Thyroid gland (tissue), 4 donors: ENCODE measurements around the gene TNKS2. TPM values are rescaled to one million over a fixed set of nuclear protein-coding genes. Genes with fewer than 3 reads are reported as not detected.

ENCODE experiments used
- DNase-seq, 2 donors: peaks; one replicate each; pipeline ENCODE4 v3.0.0-alpha.2; 2019
- H3K27ac ChIP-seq, 3 donors: fragments of 200-600 bp; sonication (generic); 1 replicate in 2 of 3; 2 replicates in 1 of 3; pipeline ENCODE4 v1.5.1; 2016 to 2019; ENCODE audit warnings: mild to moderate bottlenecking in 1 of 3, moderate library complexity in 1 of 3
- H3K27me3 ChIP-seq: fragments of 200-600 bp; sonication (generic); one replicate; pipeline ENCODE4 v1.5.1; 2019
- H3K36me3 ChIP-seq, 2 donors: fragments of 200-600 bp; sonication (generic); one replicate each; pipeline ENCODE4 v1.5.1; 2016 to 2019
- H3K4me1 ChIP-seq, 2 donors: fragments of 200-600 bp; sonication (generic); one replicate each; pipeline ENCODE4 v1.5.1; 2017 to 2019
- H3K4me3 ChIP-seq, 3 donors: fragments of 200-600 bp; sonication (generic); replicated peaks in 1 of 3; 1 replicate in 2 of 3; 2 replicates in 1 of 3; pipeline ENCODE4 v1.5.1; 2016; ENCODE audit warnings: mild to moderate bottlenecking in 1 of 3
- H3K9me3 ChIP-seq: fragments of 200-600 bp; sonication (generic); one replicate; pipeline ENCODE4 v1.5.1; 2017
- POLR2A ChIP-seq, 2 donors: fragments of 450-650 bp; IDR thresholded peaks; one replicate each; pipeline ENCODE4 v1.6.1; 2017; ENCODE audit warnings: antibody characterized with exemption in 2 of 2, mild to moderate bottlenecking in 2 of 2, moderate library complexity in 1 of 2
- WGBS, 2 donors: methylation state at CpG; one replicate each; pipeline ENCODE4 v1.1.5; 2017; 5-methylcytosine and 5-hydroxymethylcytosine counted together
- intact Hi-C: fragments of 100-400 bp; cut with DNase I; formaldehyde crosslinking; loops from one replicate; pipeline ENCODE4 v1.15.1; 2023
- total RNA-seq, 4 donors: library from RNA; depleted of rRNA; stranded (reverse); fragments of >200 nt; gene quantifications; one replicate each; pipeline ENCODE4 v1.2.3, GENCODE V29; 2016
- TF ChIP-seq, protein P1 (sequence below), 6 experiments: fragments of 200-600 bp in 3 of 6; fragments of 450-650 bp in 3 of 6; sonication (generic) in 3 of 6; IDR thresholded peaks; one replicate each; pipeline ENCODE4 v1.5.1; 2016 to 2019; ENCODE audit warnings: antibody characterized with exemption in 6 of 6, mild to moderate bottlenecking in 2 of 6, inconsistent platforms in 1 of 6, moderate library complexity in 1 of 6

The TNKS2 gene
- total RNA-seq, 4 donors from 2014 or later, result 56.5 to 99.7 (median 66.1) TPM

DNA sequence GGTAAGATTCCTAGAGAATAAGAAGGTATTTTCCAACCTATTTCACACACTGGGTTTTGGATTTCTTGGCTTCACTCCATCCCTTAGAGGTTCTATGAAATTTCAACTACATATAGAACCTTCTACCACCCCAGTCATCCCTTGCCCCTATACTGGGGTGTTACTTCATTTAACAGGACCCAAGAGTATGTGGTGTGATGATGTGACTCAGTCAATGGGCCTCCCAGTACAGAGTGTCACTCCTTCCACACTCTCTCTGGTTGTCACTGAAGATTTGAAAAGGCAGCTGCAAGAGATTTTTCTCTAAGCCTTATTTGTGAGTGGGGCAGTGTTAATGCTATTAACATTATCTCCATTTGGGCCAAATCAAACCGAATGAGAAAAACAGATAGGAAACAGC, 77.6 kb downstream of the TNKS2 start:
- Histone ChIP-seq H3K27me3 (no peaks in the 10 kb centered on the region), H3K27ac (no peak overlapping the region), H3K4me3 (no peak overlapping the region), H3K9me3 (no peaks in the 10 kb centered on the region), H3K36me3 (no peaks in the 10 kb centered on the region), H3K4me1 (no peaks in the 10 kb centered on the region)
- WGBS, 2 donors, result 76 to 89% methylated on average over 1 of the region's 1 CpG
- intact Hi-C loops, result no loop called here
- TF ChIP-seq POLR2A (IDR thresholded peaks at IDR 0.05), result no peak
- TF ChIP-seq, protein P1, sequence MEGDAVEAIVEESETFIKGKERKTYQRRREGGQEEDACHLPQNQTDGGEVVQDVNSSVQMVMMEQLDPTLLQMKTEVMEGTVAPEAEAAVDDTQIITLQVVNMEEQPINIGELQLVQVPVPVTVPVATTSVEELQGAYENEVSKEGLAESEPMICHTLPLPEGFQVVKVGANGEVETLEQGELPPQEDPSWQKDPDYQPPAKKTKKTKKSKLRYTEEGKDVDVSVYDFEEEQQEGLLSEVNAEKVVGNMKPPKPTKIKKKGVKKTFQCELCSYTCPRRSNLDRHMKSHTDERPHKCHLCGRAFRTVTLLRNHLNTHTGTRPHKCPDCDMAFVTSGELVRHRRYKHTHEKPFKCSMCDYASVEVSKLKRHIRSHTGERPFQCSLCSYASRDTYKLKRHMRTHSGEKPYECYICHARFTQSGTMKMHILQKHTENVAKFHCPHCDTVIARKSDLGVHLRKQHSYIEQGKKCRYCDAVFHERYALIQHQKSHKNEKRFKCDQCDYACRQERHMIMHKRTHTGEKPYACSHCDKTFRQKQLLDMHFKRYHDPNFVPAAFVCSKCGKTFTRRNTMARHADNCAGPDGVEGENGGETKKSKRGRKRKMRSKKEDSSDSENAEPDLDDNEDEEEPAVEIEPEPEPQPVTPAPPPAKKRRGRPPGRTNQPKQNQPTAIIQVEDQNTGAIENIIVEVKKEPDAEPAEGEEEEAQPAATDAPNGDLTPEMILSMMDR (IDR thresholded peaks at IDR 0.05), result no peak
- no peak for DNase-seq

DNA sequence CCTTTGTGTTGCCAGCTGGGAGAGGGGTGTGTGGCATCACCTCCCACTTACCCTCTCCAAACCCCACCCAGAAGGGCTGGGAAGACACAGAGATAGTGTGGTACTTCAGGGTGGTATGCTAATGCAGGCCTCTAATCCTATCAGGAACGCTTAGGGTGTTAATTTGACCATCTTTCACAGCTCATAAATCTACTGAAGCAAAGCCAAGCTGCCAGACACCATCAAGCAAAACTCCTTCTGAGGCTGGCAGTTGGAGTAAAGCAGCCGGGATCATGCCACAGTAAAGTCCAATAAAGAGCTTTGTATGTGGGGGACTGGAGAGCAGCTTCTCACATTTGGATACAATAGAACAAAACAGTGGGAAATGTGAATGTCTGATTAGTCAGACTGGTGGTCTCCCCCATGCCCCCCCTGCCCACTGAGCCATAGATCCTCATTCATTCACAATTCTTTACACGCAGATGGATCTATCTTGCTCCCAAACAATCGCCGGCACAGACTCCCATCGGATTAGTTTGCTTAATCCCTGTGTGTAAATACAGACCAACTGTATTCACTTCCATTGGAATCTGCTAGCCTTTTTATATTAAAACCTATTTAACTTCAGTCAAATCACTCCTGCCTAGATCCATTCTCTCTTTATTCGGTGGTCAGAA, 81.4 kb downstream of the TNKS2 start:
- no peaks in the 10 kb centered on the region for H3K9me3 ChIP-seq
- no peak for TF ChIP-seq POLR2A (IDR thresholded peaks at IDR 0.05)
- TF ChIP-seq, protein P1 (IDR thresholded peaks at IDR 0.05), result no peak
- no peak overlapping the region for H3K4me3 ChIP-seq
- DNase-seq, result no peak
- no peaks in the 10 kb centered on the region for H3K27me3 ChIP-seq
- intact Hi-C loops, result no loop called here
- no peaks in the 10 kb centered on the region for H3K36me3 ChIP-seq
- WGBS, 2 donors, result 50 to 51% methylated on average over 7 of the region's 7 CpGs
- H3K27ac ChIP-seq, result no peak overlapping the region
- H3K4me1 ChIP-seq, result peaks cover 6 to 16% of the 10 kb centered on the region in 2 donors

DNA sequence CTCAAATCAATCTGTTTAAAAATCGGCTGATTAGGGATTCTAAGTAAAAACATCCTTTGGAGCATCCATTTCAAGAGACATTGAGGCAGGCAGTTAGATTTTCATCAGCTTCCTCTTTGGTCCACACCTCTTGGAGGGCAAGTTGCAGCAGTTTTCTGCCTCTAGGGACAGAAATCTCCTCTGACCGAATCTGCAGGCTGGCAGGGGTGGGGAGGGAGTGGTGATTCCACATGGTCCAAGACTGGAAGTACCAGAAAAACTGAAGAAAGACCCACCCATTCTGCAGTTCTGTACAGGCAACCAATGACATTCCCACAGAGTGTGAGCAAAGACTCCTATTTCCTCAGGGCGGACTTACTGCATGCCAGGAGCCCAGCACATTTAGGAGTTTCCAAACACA, 82.1 kb downstream of the TNKS2 start:
- Histone ChIP-seq H3K27ac (no peak overlapping the region), H3K27me3 (no peaks in the 10 kb centered on the region), H3K9me3 (no peaks in the 10 kb centered on the region), H3K4me1 (peaks cover 6 to 16% of the 10 kb centered on the region in 2 donors), H3K4me3 (no peak overlapping the region), H3K36me3 (no peaks in the 10 kb centered on the region)
- WGBS, 2 donors, result 39 to 51% methylated on average over 3 of the region's 3 CpGs
- TF ChIP-seq, protein P1 (IDR thresholded peaks at IDR 0.05), result no peak
- no peak for TF ChIP-seq POLR2A (IDR thresholded peaks at IDR 0.05)
- peak in 1 of 2 donors; percentile 12 for DNase-seq
- intact Hi-C loops, result no loop called here

DNA sequence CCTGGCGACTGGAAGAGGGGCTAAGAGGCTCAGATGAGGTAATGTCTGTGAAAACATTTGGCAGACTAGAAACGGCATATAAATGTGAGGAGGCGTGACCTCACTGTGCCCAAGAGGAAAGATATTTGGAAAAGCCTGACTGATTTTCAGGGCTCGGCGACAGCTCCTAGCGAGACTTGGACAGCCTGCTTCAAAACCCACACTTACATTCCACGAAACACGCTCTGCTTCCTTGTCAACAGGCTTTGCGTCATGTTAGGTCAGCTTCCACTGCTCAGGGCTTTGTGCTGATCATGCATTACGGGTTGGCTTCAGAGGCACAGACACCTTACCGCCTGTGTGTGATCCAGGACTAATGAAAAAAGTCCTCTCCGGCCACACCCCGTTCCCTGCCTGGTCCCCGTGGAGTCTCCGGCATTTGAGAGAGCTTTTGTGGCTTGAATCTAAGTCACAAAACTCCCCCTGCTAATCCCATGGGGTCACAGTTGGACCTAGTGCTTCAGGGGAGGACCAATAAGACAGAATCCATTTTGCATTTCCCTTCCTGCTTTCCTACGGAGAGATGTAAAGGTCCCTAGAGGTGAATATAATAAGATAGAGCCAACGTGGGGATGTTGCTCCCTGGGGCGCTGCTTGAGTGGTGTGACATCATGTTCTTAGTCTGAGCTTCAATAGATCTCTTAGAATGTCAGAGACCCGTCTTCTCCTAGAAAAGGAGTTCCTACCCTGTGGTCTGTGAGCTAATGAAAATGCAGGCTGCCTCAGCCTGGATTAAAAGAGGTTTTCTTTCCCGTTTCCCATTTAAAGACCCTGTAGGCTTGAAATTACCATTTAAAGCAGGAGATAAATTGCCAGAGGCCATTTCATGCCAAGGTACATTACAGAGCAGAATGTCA, 85.6 kb downstream of the TNKS2 start:
- Histone ChIP-seq H3K27ac (peak overlapping the region; percentile 84 to 93 (median 91)), H3K27me3 (no peaks in the 10 kb centered on the region), H3K9me3 (no peaks in the 10 kb centered on the region), H3K4me3 (no peak overlapping the region), H3K4me1 (peaks cover 6 to 16% of the 10 kb centered on the region in 2 donors), H3K36me3 (no peaks in the 10 kb centered on the region)
- TF ChIP-seq, protein P1 (IDR thresholded peaks at IDR 0.05), result no peak
- peak in 1 of 2 donors; percentile 90 for TF ChIP-seq POLR2A (IDR thresholded peaks at IDR 0.05)
- intact Hi-C loops, result no loop called here
- peak; percentile 90 for DNase-seq
- WGBS, 2 donors, result 19 to 21% methylated on average over 19 of the region's 20 CpGs

DNA sequence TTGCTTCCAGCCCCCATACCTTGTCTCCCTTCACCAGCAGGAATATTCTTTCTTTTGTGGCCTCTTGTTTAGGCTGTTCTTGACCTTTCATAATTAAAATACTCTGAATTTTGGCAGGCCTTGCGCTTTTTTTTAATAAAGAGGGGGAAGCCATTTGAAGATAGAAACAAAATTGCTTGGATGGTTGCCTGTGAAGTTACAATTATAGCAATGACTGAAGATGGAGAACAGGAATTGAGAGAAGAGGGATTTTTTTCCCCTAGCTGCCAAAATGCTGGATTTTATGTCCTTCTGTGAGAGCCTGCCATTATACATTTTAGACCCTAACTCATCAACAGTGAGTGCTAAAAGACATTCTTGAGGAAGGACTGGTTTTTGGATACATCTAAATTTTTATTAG, 86.3 kb downstream of the TNKS2 start:
- intact Hi-C loops, result no loop called here
- Histone ChIP-seq H3K9me3 (no peaks in the 10 kb centered on the region), H3K36me3 (no peaks in the 10 kb centered on the region), H3K4me3 (no peak overlapping the region), H3K27me3 (no peaks in the 10 kb centered on the region), H3K27ac (peak overlapping the region; percentile 84 to 93 (median 91)), H3K4me1 (peaks cover 6 to 16% of the 10 kb centered on the region in 2 donors)
- no peak for DNase-seq
- WGBS, 2 donors, result 75 to 82% methylated on average over 1 of the region's 1 CpG
- no peak for TF ChIP-seq POLR2A (IDR thresholded peaks at IDR 0.05)
- TF ChIP-seq, protein P1 (IDR thresholded peaks at IDR 0.05), result no peak
